HCT116 (cell line): Measurements from ENCODE around the gene UNC80.

ENCODE experiments used
- POLR2A ChIP-seq: IDR thresholded peaks from 2 replicates; pipeline ENCODE4 v1.7.0; 2011; ENCODE audit warnings: borderline replicate concordance; ENCODE audit not compliant: insufficient read depth, insufficient read length; ENCODE audit errors: extremely low read depth
- RAD21 ChIP-seq: IDR thresholded peaks from 2 replicates; pipeline ENCODE4 v1.6.1; 2012; ENCODE audit warnings: low read depth, mild to moderate bottlenecking

- no peak for TF ChIP-seq RAD21
- TF ChIP-seq POLR2A: no peak
Observed at GRCh38 chr2:209872675-209873074, 101.0 kb downstream of the UNC80 start.
